HG02852 (cell line): ENCODE measurements around the gene VEGFD.
"Not testable (repeated sequence)": the region's sequence is repeated elsewhere in the genome, so short reads cannot be mapped to it uniquely, and the experiment has no call there.

Source experiments
- ATAC-seq: cut with Tn5 transposase; IDR thresholded peaks from one replicate; pipeline ENCODE4 v1.9.1; 2021; ENCODE audit warnings: mild to moderate bottlenecking, moderate library complexity; ENCODE audit not compliant: unreplicated experiment

Gene VEGFD

GRCh38 chrX:15314472-15314871 lies 69.7 kb downstream of the VEGFD start:
- ATAC-seq, result no peak

GRCh38 chrX:15311119-15311518 lies 73.1 kb downstream of the VEGFD start:
- no peak for ATAC-seq

GRCh38 chrX:15310117-15310516 lies 74.1 kb downstream of the VEGFD start:
- no peak for ATAC-seq

GRCh38 chrX:15305899-15306298 lies 78.3 kb downstream of the VEGFD start:
- not testable (repeated sequence) for ATAC-seq

- no peak for ATAC-seq
These were observed 82.3 kb downstream of the VEGFD start for GRCh38 chrX:15301924-15302323.

- no peak for ATAC-seq
These were observed 84.0 kb downstream of the VEGFD start for GRCh38 chrX:15299941-15300851.

- ATAC-seq, result no peak
These were observed 85.4 kb downstream of the VEGFD start for GRCh38 chrX:15298780-15299179.

- ATAC-seq, result no peak
These were observed 86.0 kb downstream of the VEGFD start for GRCh38 chrX:15298201-15298600.
